ENCODE measurements around the gene HIRA.

The HIRA gene

DNA sequence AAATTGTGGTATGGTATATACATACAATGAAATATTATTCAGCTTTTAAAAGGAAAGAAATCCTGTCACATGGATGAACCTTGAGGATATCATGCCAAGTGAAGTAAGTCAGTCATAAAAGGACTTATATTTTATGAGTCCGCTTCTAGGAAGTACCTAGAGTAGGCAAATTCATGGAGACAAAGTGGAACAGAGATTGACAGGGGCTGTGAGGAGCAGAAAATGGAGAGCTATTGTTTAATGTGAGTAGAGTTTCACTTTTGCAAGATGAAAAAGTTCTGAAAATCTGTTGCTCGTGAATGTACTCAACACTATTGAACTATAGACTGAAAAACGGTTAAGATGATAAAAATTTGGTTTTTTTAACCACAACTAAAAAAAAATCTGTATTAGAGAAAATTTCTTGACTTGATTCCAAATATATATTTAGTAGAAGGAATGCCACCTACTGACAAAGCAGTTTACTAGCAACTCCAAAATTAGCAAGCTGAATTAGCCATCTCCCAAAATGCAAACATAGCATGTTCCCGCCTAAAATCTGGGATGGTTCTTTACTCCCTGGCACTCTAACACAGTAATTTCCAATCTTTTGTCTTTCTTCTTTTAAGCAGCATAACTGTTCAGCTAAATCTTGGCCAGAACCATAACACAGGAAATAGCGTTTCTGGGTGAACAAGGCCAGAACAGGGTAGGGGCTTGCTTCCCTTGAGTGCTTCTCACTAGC is 46.0 kb upstream of the HIRA start:
- Histone ChIP-seq H3K27ac (replicated peaks; ENCODE audit: low read length) (no peak overlapping the region), H3K4me3 (ENCODE audit: low read length in 2 of 2) (peak overlapping the region in 1 of 2 donors; percentile 95), H4K91ac (ENCODE audit: low read depth, low read length, poor library complexity) (no peak overlapping the region), H2BK12ac (ENCODE audit: low read length) (no peak overlapping the region), H3K79me1 (ENCODE audit: low read depth, low read length) (peaks cover 4% of the 10 kb centered on the region), H3K4ac (ENCODE audit: low read length) (no peak overlapping the region), H3K4me1 (ENCODE audit: control insufficient read depth in 2 of 2, insufficient read depth in 1 of 2, low read depth in 1 of 2, low read length in 2 of 2) (peaks cover 7 to 8% of the 10 kb centered on the region in 2 donors), H2AK5ac (ENCODE audit: low read depth, low read length) (no peak overlapping the region), H3K27me3 (ENCODE audit: control insufficient read depth in 3 of 3, insufficient read depth in 3 of 3, low read depth in 1 of 3, low read length in 3 of 3) (no peaks in the 10 kb centered on the region), H3K23ac (ENCODE audit: low read depth, low read length, poor library complexity) (no peak overlapping the region), H3K14ac (ENCODE audit: low read length) (no peak overlapping the region), H3K18ac (ENCODE audit: low read length) (no peak overlapping the region), H3K36me3 (replicated peaks in 1 of 2; ENCODE audit: control insufficient read depth in 2 of 2, insufficient read depth in 2 of 2, low read length in 2 of 2) (peaks cover 8 to 46% of the 10 kb centered on the region in 2 donors), H3K9me3 (replicated peaks in 1 of 2; ENCODE audit: control insufficient read depth in 2 of 2, insufficient read depth in 1 of 2, low read depth in 1 of 2, low read length in 2 of 2) (no peaks in the 10 kb centered on the region), H4K8ac (ENCODE audit: low read depth, low read length) (no peak overlapping the region), H3K4me2 (ENCODE audit: insufficient read depth, low read length, poor library complexity, severe bottlenecking) (peak overlapping the region; percentile 63), H2BK5ac (ENCODE audit: low read length) (no peak overlapping the region), H2AFZ (ENCODE audit: low read length) (no peak overlapping the region), H2BK15ac (ENCODE audit: low read length) (no peak overlapping the region), H2BK120ac (ENCODE audit: low read depth, low read length) (no peak overlapping the region), H3K9ac (ENCODE audit: low read depth, low read length, poor library complexity) (no peak overlapping the region)
- no peak for DNase-seq (ENCODE audit: low spot score)
- no CpG with 5 or more reads among the region's 5 CpGs for WGBS, 2 donors (ENCODE audit: extremely low coverage in 2 of 2, insufficient read length in 2 of 2, insufficient replicate concordance in 1 of 2)

GRCh38 chr22:19476023-19476422 is 44.5 kb upstream of the HIRA start:
- H3K4me3 ChIP-seq (ENCODE audit: low read length in 2 of 2), result no peak overlapping the region
- no peaks in the 10 kb centered on the region for H3K9me3 ChIP-seq (replicated peaks in 1 of 2; ENCODE audit: control insufficient read depth in 2 of 2, insufficient read depth in 1 of 2, low read depth in 1 of 2, low read length in 2 of 2)
- no peak overlapping the region for H2BK5ac ChIP-seq (ENCODE audit: low read length)
- H3K79me1 ChIP-seq (ENCODE audit: low read depth, low read length), result peaks cover 9% of the 10 kb centered on the region
- no peak overlapping the region for H2BK15ac ChIP-seq (ENCODE audit: low read length)
- no peak overlapping the region for H2AFZ ChIP-seq (ENCODE audit: low read length)
- H3K36me3 ChIP-seq (replicated peaks in 1 of 2; ENCODE audit: control insufficient read depth in 2 of 2, insufficient read depth in 2 of 2, low read length in 2 of 2), result peaks cover 19 to 52% of the 10 kb centered on the region in 2 donors
- no peak overlapping the region for H3K4ac ChIP-seq (ENCODE audit: low read length)
- no peak overlapping the region for H4K8ac ChIP-seq (ENCODE audit: low read depth, low read length)
- H3K14ac ChIP-seq (ENCODE audit: low read length), result no peak overlapping the region
- H3K18ac ChIP-seq (ENCODE audit: low read length), result no peak overlapping the region
- H3K4me1 ChIP-seq (ENCODE audit: control insufficient read depth in 2 of 2, insufficient read depth in 1 of 2, low read depth in 1 of 2, low read length in 2 of 2), result peaks cover 7 to 8% of the 10 kb centered on the region in 2 donors
- H3K9ac ChIP-seq (ENCODE audit: low read depth, low read length, poor library complexity), result no peak overlapping the region
- no peak for DNase-seq (ENCODE audit: low spot score)
- no peak overlapping the region for H4K91ac ChIP-seq (ENCODE audit: low read depth, low read length, poor library complexity)
- no peak overlapping the region for H3K23ac ChIP-seq (ENCODE audit: low read depth, low read length, poor library complexity)
- WGBS, 2 donors (ENCODE audit: extremely low coverage in 2 of 2, insufficient read length in 2 of 2, insufficient replicate concordance in 1 of 2), result no CpG with 5 or more reads among the region's 3 CpGs
- H3K27ac ChIP-seq (replicated peaks; ENCODE audit: low read length), result no peak overlapping the region
- H2BK12ac ChIP-seq (ENCODE audit: low read length), result no peak overlapping the region
- H3K27me3 ChIP-seq (ENCODE audit: control insufficient read depth in 3 of 3, insufficient read depth in 3 of 3, low read depth in 1 of 3, low read length in 3 of 3), result no peaks in the 10 kb centered on the region
- no peak overlapping the region for H2AK5ac ChIP-seq (ENCODE audit: low read depth, low read length)
- H2BK120ac ChIP-seq (ENCODE audit: low read depth, low read length), result no peak overlapping the region
- H3K4me2 ChIP-seq (ENCODE audit: insufficient read depth, low read length, poor library complexity, severe bottlenecking), result no peak overlapping the region

DNA sequence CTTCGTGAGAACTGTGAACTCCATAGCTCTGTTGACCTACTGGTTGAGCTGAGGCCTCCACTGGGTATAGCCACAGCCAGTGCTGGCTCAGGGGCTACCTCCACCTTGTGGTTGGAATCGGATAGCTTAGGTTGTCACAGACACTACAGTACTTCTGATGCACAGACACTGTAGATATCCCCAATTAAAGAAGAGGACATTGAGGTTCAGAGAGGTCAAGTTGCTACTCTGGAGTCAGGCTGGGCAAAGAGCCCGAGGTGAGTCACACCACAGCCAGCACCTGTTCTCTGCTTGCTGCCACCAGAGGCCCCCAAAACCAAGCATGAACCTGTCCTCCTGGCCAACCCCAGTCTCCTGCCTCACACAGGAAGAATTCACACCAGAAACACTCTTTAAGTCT is 42.0 kb upstream of the HIRA start:
- no peak for DNase-seq (ENCODE audit: low spot score)
- no peak overlapping the region for H2AFZ ChIP-seq (ENCODE audit: low read length)
- peaks cover 38 to 77% of the 10 kb centered on the region in 2 donors for H3K36me3 ChIP-seq (replicated peaks in 1 of 2; ENCODE audit: control insufficient read depth in 2 of 2, insufficient read depth in 2 of 2, low read length in 2 of 2)
- no CpG with 5 or more reads among the region's 3 CpGs for WGBS, 2 donors (ENCODE audit: extremely low coverage in 2 of 2, insufficient read length in 2 of 2, insufficient replicate concordance in 1 of 2)
- H3K23ac ChIP-seq (ENCODE audit: low read depth, low read length, poor library complexity), result no peak overlapping the region
- no peak overlapping the region for H2BK5ac ChIP-seq (ENCODE audit: low read length)
- no peaks in the 10 kb centered on the region for H3K27me3 ChIP-seq (ENCODE audit: control insufficient read depth in 3 of 3, insufficient read depth in 3 of 3, low read depth in 1 of 3, low read length in 3 of 3)
- H3K14ac ChIP-seq (ENCODE audit: low read length), result no peak overlapping the region
- H3K9me3 ChIP-seq (replicated peaks in 1 of 2; ENCODE audit: control insufficient read depth in 2 of 2, insufficient read depth in 1 of 2, low read depth in 1 of 2, low read length in 2 of 2), result no peaks in the 10 kb centered on the region
- no peak overlapping the region for H3K4ac ChIP-seq (ENCODE audit: low read length)
- no peak overlapping the region for H2AK5ac ChIP-seq (ENCODE audit: low read depth, low read length)
- no peak overlapping the region for H4K8ac ChIP-seq (ENCODE audit: low read depth, low read length)
- no peak overlapping the region for H2BK12ac ChIP-seq (ENCODE audit: low read length)
- H3K18ac ChIP-seq (ENCODE audit: low read length), result no peak overlapping the region
- H2BK15ac ChIP-seq (ENCODE audit: low read length), result no peak overlapping the region
- no peak overlapping the region for H4K91ac ChIP-seq (ENCODE audit: low read depth, low read length, poor library complexity)
- H3K4me2 ChIP-seq (ENCODE audit: insufficient read depth, low read length, poor library complexity, severe bottlenecking), result no peak overlapping the region
- no peak overlapping the region for H3K27ac ChIP-seq (replicated peaks; ENCODE audit: low read length)
- no peak overlapping the region for H3K4me3 ChIP-seq (ENCODE audit: low read length in 2 of 2)
- no peak overlapping the region for H2BK120ac ChIP-seq (ENCODE audit: low read depth, low read length)
- H3K79me1 ChIP-seq (ENCODE audit: low read depth, low read length), result peaks cover 6% of the 10 kb centered on the region
- peaks cover 4 to 5% of the 10 kb centered on the region in 2 donors for H3K4me1 ChIP-seq (ENCODE audit: control insufficient read depth in 2 of 2, insufficient read depth in 1 of 2, low read depth in 1 of 2, low read length in 2 of 2)
- H3K9ac ChIP-seq (ENCODE audit: low read depth, low read length, poor library complexity), result no peak overlapping the region

DNA sequence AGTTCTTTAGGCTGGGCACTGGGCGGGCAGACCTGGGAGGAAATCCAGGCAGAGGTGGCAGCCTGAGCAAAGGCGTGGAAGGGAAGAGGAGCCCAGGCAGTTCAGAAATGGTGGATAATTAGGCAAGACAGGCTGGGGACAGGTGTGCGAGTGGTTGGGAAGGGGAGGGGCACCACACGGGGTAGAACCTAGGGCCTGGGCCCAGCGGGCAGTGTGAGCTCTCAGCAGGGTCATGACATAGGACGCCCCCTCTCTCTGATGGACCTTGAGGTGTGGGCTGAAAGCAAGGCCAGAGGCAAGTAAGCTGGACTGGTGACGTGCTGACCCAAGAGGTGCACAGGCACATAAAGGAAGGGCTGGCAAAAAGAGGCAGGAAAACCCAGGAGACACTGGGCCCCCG is 40.7 kb upstream of the HIRA start:
- no peak for DNase-seq (ENCODE audit: low spot score)
- H3K36me3 ChIP-seq (replicated peaks in 1 of 2; ENCODE audit: control insufficient read depth in 2 of 2, insufficient read depth in 2 of 2, low read length in 2 of 2), result peaks cover 51 to 90% of the 10 kb centered on the region in 2 donors
- no peak overlapping the region for H4K8ac ChIP-seq (ENCODE audit: low read depth, low read length)
- no peak overlapping the region for H2BK12ac ChIP-seq (ENCODE audit: low read length)
- H3K9ac ChIP-seq (ENCODE audit: low read depth, low read length, poor library complexity), result no peak overlapping the region
- no CpG with 5 or more reads among the region's 8 CpGs for WGBS, 2 donors (ENCODE audit: extremely low coverage in 2 of 2, insufficient read length in 2 of 2, insufficient replicate concordance in 1 of 2)
- H3K4me3 ChIP-seq (ENCODE audit: low read length in 2 of 2), result no peak overlapping the region
- H3K14ac ChIP-seq (ENCODE audit: low read length), result no peak overlapping the region
- H2BK5ac ChIP-seq (ENCODE audit: low read length), result no peak overlapping the region
- H3K79me1 ChIP-seq (ENCODE audit: low read depth, low read length), result peaks cover 6% of the 10 kb centered on the region
- no peak overlapping the region for H3K27ac ChIP-seq (replicated peaks; ENCODE audit: low read length)
- no peaks in the 10 kb centered on the region for H3K4me1 ChIP-seq (ENCODE audit: control insufficient read depth in 2 of 2, insufficient read depth in 1 of 2, low read depth in 1 of 2, low read length in 2 of 2)
- H3K27me3 ChIP-seq (ENCODE audit: control insufficient read depth in 3 of 3, insufficient read depth in 3 of 3, low read depth in 1 of 3, low read length in 3 of 3), result no peaks in the 10 kb centered on the region
- H2BK15ac ChIP-seq (ENCODE audit: low read length), result no peak overlapping the region
- H3K4me2 ChIP-seq (ENCODE audit: insufficient read depth, low read length, poor library complexity, severe bottlenecking), result no peak overlapping the region
- H4K91ac ChIP-seq (ENCODE audit: low read depth, low read length, poor library complexity), result no peak overlapping the region
- no peak overlapping the region for H3K23ac ChIP-seq (ENCODE audit: low read depth, low read length, poor library complexity)
- H2BK120ac ChIP-seq (ENCODE audit: low read depth, low read length), result no peak overlapping the region
- H3K9me3 ChIP-seq (replicated peaks in 1 of 2; ENCODE audit: control insufficient read depth in 2 of 2, insufficient read depth in 1 of 2, low read depth in 1 of 2, low read length in 2 of 2), result no peaks in the 10 kb centered on the region
- no peak overlapping the region for H3K18ac ChIP-seq (ENCODE audit: low read length)
- H3K4ac ChIP-seq (ENCODE audit: low read length), result no peak overlapping the region
- no peak overlapping the region for H2AFZ ChIP-seq (ENCODE audit: low read length)
- H2AK5ac ChIP-seq (ENCODE audit: low read depth, low read length), result no peak overlapping the region

All from neuronal stem cell (in vitro differentiated cells).